ENCODE data around the gene LEFTY2.

LEFTY2 gene

DNA sequence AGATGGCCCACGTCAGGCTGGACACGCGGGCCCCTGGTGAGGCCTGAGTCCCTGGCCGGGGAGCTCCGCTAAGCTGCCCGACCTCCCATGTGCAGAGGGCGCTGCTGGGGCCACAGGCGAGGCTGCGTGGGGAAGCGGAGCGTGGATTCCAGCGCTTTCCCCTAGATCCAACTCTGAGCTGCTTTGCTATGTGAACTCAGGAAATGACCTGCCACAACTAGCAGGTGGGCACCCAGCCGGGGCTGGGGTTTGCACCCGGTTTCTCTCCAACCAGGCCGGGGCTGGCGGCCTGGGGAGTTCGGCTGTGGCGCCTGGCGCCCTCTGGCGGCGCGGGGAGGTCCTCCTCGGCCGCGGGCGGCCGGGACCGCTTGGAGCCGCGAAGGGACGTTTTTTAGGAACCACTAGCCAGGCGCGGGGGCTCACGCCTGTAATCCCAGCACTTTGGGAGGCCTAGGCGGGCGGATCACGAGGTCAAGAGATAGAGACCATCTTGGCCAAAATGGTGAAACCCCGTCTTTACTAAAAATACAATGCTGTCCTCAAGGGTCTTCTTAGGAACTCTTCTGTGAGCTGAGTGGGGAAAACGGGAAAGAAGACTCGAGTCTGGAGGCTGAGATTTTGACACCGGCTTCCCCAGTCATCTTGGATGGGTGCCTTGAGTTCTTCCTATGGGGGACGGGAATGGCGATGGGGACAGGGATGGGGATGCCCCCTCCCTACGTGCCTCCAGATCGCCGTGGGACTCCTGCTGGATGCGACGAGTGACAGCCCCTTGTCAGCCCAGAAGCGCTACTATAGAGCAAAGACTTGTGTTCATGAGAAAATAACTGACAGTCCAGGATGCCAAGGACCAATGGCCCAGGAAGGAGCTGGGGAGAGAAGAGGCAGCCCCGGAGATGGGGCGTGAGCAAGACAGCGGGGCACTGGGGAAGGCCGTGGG is 29.6 kb downstream of the LEFTY2 start:
- no peaks in the 10 kb centered on the region for H3K27me3 ChIP-seq (ENCODE audit: low read length)
- no peaks in the 10 kb centered on the region for H3K79me2 ChIP-seq (ENCODE audit: insufficient read depth, low read length)
- no peaks in the 10 kb centered on the region for H3F3A ChIP-seq (ENCODE audit: insufficient read depth)
- H4K20me1 ChIP-seq (ENCODE audit: low read depth, low read length), result no peaks in the 10 kb centered on the region
- H3K27ac ChIP-seq (ENCODE audit: low read depth, low read length), result no peak overlapping the region
- H3K9me2 ChIP-seq (replicated peaks; ENCODE audit: insufficient read depth, low read length), result no peaks in the 10 kb centered on the region
- no peak overlapping the region for H3K4me2 ChIP-seq (ENCODE audit: low read depth, low read length, poor library complexity, severe bottlenecking)
- peak; percentile 73 for TF ChIP-seq CTCF (IDR thresholded peaks at IDR 0.05; ENCODE audit: insufficient read depth, low read length, poor library complexity, severe bottlenecking)
- no peak for TF ChIP-seq EZH2phosphoT487 (conservative IDR thresholded peaks at IDR 0.05; ENCODE audit: low read length)
- no peak overlapping the region for H3K4me3 ChIP-seq (ENCODE audit: insufficient read depth, low read length, poor library complexity, severe bottlenecking)
- no peak overlapping the region for H3K9ac ChIP-seq (ENCODE audit: low read length)
- H3K9me3 ChIP-seq (ENCODE audit: insufficient read depth, low read length), result no peaks in the 10 kb centered on the region
- no peaks in the 10 kb centered on the region for H3K36me3 ChIP-seq (ENCODE audit: low read length)
- peak overlapping the region; percentile 52 for H2AFZ ChIP-seq (ENCODE audit: low read depth, low read length, severe bottlenecking)

DNA sequence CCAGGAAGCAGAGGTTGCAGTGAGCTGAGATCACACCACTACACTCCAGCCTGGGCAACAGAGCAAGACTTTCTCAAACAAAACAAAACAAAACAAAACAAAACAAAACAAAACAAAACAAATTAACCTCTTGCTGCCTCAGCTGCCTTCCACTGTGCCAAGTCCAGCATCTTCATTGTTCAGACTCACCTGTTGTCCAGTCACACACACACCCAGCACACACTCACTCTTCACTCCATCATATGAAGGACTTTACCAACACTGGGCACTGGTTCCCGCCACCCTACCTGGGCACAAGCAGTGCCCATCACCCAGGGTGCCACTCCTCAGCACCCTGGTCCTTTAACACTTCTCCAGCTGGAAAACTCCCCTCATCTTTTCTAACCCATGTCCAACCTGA is 31.5 kb downstream of the LEFTY2 start:
- H3K9ac ChIP-seq (ENCODE audit: low read length), result no peak overlapping the region
- H3K9me2 ChIP-seq (replicated peaks; ENCODE audit: insufficient read depth, low read length), result no peaks in the 10 kb centered on the region
- H3K4me2 ChIP-seq (ENCODE audit: low read depth, low read length, poor library complexity, severe bottlenecking), result no peak overlapping the region
- H2AFZ ChIP-seq (ENCODE audit: low read depth, low read length, severe bottlenecking), result no peak overlapping the region
- H3K79me2 ChIP-seq (ENCODE audit: insufficient read depth, low read length), result no peaks in the 10 kb centered on the region
- H3K27me3 ChIP-seq (ENCODE audit: low read length), result no peaks in the 10 kb centered on the region
- H3K27ac ChIP-seq (ENCODE audit: low read depth, low read length), result no peak overlapping the region
- H3F3A ChIP-seq (ENCODE audit: insufficient read depth), result no peaks in the 10 kb centered on the region
- no peaks in the 10 kb centered on the region for H3K36me3 ChIP-seq (ENCODE audit: low read length)
- H4K20me1 ChIP-seq (ENCODE audit: low read depth, low read length), result no peaks in the 10 kb centered on the region
- no peaks in the 10 kb centered on the region for H3K9me3 ChIP-seq (ENCODE audit: insufficient read depth, low read length)
- H3K4me3 ChIP-seq (ENCODE audit: insufficient read depth, low read length, poor library complexity, severe bottlenecking), result no peak overlapping the region
- TF ChIP-seq CTCF (IDR thresholded peaks at IDR 0.05; ENCODE audit: insufficient read depth, low read length, poor library complexity, severe bottlenecking) (no peak), EZH2phosphoT487 (conservative IDR thresholded peaks at IDR 0.05; ENCODE audit: low read length) (no peak)

GRCh38 chr1:225908773-225909172 is 32.2 kb downstream of the LEFTY2 start:
- Histone ChIP-seq H3F3A (ENCODE audit: insufficient read depth) (no peaks in the 10 kb centered on the region), H3K9ac (ENCODE audit: low read length) (no peak overlapping the region), H3K27ac (ENCODE audit: low read depth, low read length) (no peak overlapping the region), H3K36me3 (ENCODE audit: low read length) (no peaks in the 10 kb centered on the region), H2AFZ (ENCODE audit: low read depth, low read length, severe bottlenecking) (no peak overlapping the region), H3K79me2 (ENCODE audit: insufficient read depth, low read length) (no peaks in the 10 kb centered on the region), H3K27me3 (ENCODE audit: low read length) (no peaks in the 10 kb centered on the region), H3K9me2 (replicated peaks; ENCODE audit: insufficient read depth, low read length) (no peaks in the 10 kb centered on the region), H3K4me3 (ENCODE audit: insufficient read depth, low read length, poor library complexity, severe bottlenecking) (no peak overlapping the region), H3K9me3 (ENCODE audit: insufficient read depth, low read length) (no peaks in the 10 kb centered on the region), H3K4me2 (ENCODE audit: low read depth, low read length, poor library complexity, severe bottlenecking) (no peak overlapping the region), H4K20me1 (ENCODE audit: low read depth, low read length) (no peaks in the 10 kb centered on the region)
- no peak for TF ChIP-seq EZH2phosphoT487 (conservative IDR thresholded peaks at IDR 0.05; ENCODE audit: low read length)
- TF ChIP-seq CTCF (IDR thresholded peaks at IDR 0.05; ENCODE audit: insufficient read depth, low read length, poor library complexity, severe bottlenecking), result no peak

All from SU-DHL-6 (cell line).